ENCODE results near the gene GPR26. TPM values are rescaled to one million over a fixed set of nuclear protein-coding genes. Genes with fewer than 3 reads are reported as not detected.

Gene GPR26
- polyA plus RNA-seq, 1 of the 3 experiments (the other 2 are of a cell fraction): not detected

- H3K4me2 ChIP-seq: no peak overlapping the region
- no peaks in the 10 kb centered on the region for H3F3A ChIP-seq (replicated peaks; ENCODE audit: insufficient read depth)
- H3K27me3 ChIP-seq (ENCODE audit: insufficient read depth): no peaks in the 10 kb centered on the region
- H4K20me1 ChIP-seq (ENCODE audit: insufficient read depth): no peaks in the 10 kb centered on the region
- CTCF ChIA-PET: no interaction called here
- no peak overlapping the region for H2AFZ ChIP-seq (ENCODE audit: low read depth)
- TF ChIP-seq EZH2phosphoT487 (IDR thresholded peaks at IDR 0.05; ENCODE audit: borderline replicate concordance, low read depth) (no peak), NFIC (IDR thresholded peaks at IDR 0.05; ENCODE audit: borderline replicate concordance) (no peak), JUND (IDR thresholded peaks at IDR 0.05) (no peak), GABPA (IDR thresholded peaks at IDR 0.05; ENCODE audit: low read depth) (no peak), SIN3A (IDR thresholded peaks at IDR 0.05; ENCODE audit: borderline replicate concordance, low read depth, low read length) (no peak), POLR2AphosphoS5 (IDR thresholded peaks at IDR 0.05; ENCODE audit: low read depth, low read length) (no peak), TEAD4 (IDR thresholded peaks at IDR 0.05; ENCODE audit: borderline replicate concordance, insufficient read depth) (no peak), RAD21 (IDR thresholded peaks at IDR 0.05; ENCODE audit: low read length) (no peak), CHD2 (IDR thresholded peaks at IDR 0.05; ENCODE audit: low read length, partially characterized antibody) (no peak), MAX (IDR thresholded peaks at IDR 0.05; ENCODE audit: low read depth) (no peak), ZBTB33 (IDR thresholded peaks at IDR 0.05; ENCODE audit: borderline replicate concordance, low read depth) (no peak), IRF3 (IDR thresholded peaks at IDR 0.05; ENCODE audit: low read depth, low read length) (no peak), EP300 (IDR thresholded peaks at IDR 0.05; ENCODE audit: borderline replicate concordance in 1 of 2, low read depth in 1 of 2, low read length in 1 of 2) (no peak)
- POLR2A ChIA-PET: no interaction called here
- no peaks in the 10 kb centered on the region for H3K36me3 ChIP-seq (replicated peaks in 1 of 2; ENCODE audit: control insufficient read depth in 1 of 2, insufficient read depth in 2 of 2, low read length in 1 of 2)
- WGBS (ENCODE audit: low lambda C conversion rate): 40% methylated on average over 6 of the region's 9 CpGs
- no peaks in the 10 kb centered on the region for H3K9me3 ChIP-seq
- H3K79me2 ChIP-seq (ENCODE audit: insufficient read depth): no peaks in the 10 kb centered on the region
- no peak overlapping the region for H3K4me3 ChIP-seq (ENCODE audit: low read depth in 2 of 2, low read length in 1 of 2)
- DNase-seq: no peak
- no peak overlapping the region for H3K27ac ChIP-seq (ENCODE audit: low read depth in 2 of 2, low read length in 1 of 2)
- H3K4me1 ChIP-seq (ENCODE audit: control insufficient read depth in 1 of 2, insufficient read depth in 2 of 2, low read depth in 1 of 2, low read length in 1 of 2): no peaks in the 10 kb centered on the region
- H3K9me2 ChIP-seq: no peaks in the 10 kb centered on the region
- no peak overlapping the region for H3K9ac ChIP-seq
These were observed 55.4 kb downstream of the GPR26 start for GRCh38 chr10:123721441-123722049.

GRCh38 chr10:123722351-123722750, 56.2 kb downstream of the GPR26 start:
- H3K9me3 ChIP-seq: no peaks in the 10 kb centered on the region

More at GRCh38 chr10:123722351-123722750, 56.2 kb downstream of the GPR26 start:
- H3F3A ChIP-seq (replicated peaks; ENCODE audit: insufficient read depth): no peaks in the 10 kb centered on the region
- WGBS (ENCODE audit: low lambda C conversion rate): 6% methylated on average over 2 of the region's 2 CpGs
- ChIA-PET POLR2A (no interaction called here), CTCF (no interaction called here)
- H3K4me2 ChIP-seq: no peak overlapping the region
- H3K27me3 ChIP-seq (ENCODE audit: insufficient read depth): no peaks in the 10 kb centered on the region
- H3K27ac ChIP-seq (ENCODE audit: low read depth in 2 of 2, low read length in 1 of 2): no peak overlapping the region
- H3K9ac ChIP-seq: no peak overlapping the region
- no peak overlapping the region for H2AFZ ChIP-seq (ENCODE audit: low read depth)
- no peaks in the 10 kb centered on the region for H3K4me1 ChIP-seq (ENCODE audit: control insufficient read depth in 1 of 2, insufficient read depth in 2 of 2, low read depth in 1 of 2, low read length in 1 of 2)
- no peak for DNase-seq
- no peak for TF ChIP-seq NRF1 (IDR thresholded peaks at IDR 0.05; ENCODE audit: low read depth, low read length)
- no peak for TF ChIP-seq USF2 (IDR thresholded peaks at IDR 0.05; ENCODE audit: borderline replicate concordance, low read depth, low read length)
- TF ChIP-seq CTCF (IDR thresholded peaks at IDR 0.05): no peak
- TF ChIP-seq EZH2phosphoT487 (IDR thresholded peaks at IDR 0.05; ENCODE audit: borderline replicate concordance, low read depth): no peak
- no peak for TF ChIP-seq RXRA (IDR thresholded peaks at IDR 0.05; ENCODE audit: borderline replicate concordance, low read depth)
- no peak for TF ChIP-seq FOSL2 (IDR thresholded peaks at IDR 0.05; ENCODE audit: borderline replicate concordance, low read depth)
- TF ChIP-seq MEF2A (IDR thresholded peaks at IDR 0.05; ENCODE audit: borderline replicate concordance, low read depth): no peak
- no peak overlapping the region for H3K4me3 ChIP-seq (ENCODE audit: low read depth in 2 of 2, low read length in 1 of 2)
- no peaks in the 10 kb centered on the region for H3K36me3 ChIP-seq (replicated peaks in 1 of 2; ENCODE audit: control insufficient read depth in 1 of 2, insufficient read depth in 2 of 2, low read length in 1 of 2)
- no peaks in the 10 kb centered on the region for H4K20me1 ChIP-seq (ENCODE audit: insufficient read depth)
- H3K79me2 ChIP-seq (ENCODE audit: insufficient read depth): no peaks in the 10 kb centered on the region
- H3K9me2 ChIP-seq: no peaks in the 10 kb centered on the region
